NCI-H1417 (cell line): Measurements from ENCODE around the gene ACSM4.
"Not testable (repeated sequence)": the region's sequence is repeated elsewhere in the genome, so short reads cannot be mapped to it uniquely, and the experiment has no call there.

Source experiments
- DNase-seq, 3 experiments: peaks; one replicate each; lab custom pipeline; 2025; lab: John Stamatoyannopoulos, UW

The ACSM4 gene, protein sequence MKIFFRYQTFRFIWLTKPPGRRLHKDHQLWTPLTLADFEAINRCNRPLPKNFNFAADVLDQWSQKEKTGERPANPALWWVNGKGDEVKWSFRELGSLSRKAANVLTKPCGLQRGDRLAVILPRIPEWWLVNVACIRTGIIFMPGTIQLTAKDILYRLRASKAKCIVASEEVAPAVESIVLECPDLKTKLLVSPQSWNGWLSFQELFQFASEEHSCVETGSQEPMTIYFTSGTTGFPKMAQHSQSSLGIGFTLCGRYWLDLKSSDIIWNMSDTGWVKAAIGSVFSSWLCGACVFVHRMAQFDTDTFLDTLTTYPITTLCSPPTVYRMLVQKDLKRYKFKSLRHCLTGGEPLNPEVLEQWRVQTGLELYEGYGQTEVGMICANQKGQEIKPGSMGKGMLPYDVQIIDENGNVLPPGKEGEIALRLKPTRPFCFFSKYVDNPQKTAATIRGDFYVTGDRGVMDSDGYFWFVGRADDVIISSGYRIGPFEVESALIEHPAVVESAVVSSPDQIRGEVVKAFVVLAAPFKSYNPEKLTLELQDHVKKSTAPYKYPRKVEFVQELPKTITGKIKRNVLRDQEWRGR

DNA sequence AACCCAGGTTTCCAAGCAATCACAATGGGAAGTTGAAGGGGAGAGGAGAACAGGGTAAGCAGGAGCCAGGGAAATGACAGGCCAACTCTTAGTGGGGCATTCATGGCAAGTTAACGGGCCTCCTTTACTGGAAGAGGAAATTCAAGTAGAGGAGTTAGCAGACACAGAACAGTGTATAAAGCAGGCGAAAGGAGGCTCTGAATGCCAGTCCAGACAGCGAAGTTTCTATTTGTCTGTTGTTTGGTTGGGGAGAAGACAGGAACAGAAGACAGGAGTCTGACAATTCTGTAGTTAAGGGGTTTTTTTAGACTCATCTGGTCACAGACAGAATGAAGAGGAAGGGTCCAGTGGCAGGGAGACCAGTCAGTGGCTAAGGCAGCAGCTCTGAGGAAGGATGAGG is at the start of gene ACSM4:
Gene ACSM4 (plus strand): TSS at position 301 of the 400 bp plus-strand sequence. CDS start 260 bp downstream, outside the sequence.
- DNase-seq = no peak

DNA sequence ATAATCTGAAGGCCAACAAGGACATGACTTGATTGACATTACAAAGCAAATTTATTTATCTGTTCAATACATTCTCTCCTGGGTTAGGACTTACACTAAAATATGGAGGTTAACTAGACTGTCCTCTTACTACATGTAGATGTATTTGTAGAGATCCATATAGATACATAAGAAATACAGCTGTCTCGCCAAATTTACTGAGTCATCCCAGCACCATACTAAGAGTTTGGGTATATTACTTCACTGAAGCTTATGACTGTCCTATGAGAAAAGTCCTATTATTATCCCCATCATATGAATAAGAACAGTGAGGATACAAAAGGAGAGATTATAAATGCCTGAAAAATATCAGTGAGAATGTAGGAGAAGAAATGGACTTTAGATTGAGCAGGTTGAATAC is 44.8 kb upstream of the ACSM4 start:
- DNase-seq = no peak

DNA sequence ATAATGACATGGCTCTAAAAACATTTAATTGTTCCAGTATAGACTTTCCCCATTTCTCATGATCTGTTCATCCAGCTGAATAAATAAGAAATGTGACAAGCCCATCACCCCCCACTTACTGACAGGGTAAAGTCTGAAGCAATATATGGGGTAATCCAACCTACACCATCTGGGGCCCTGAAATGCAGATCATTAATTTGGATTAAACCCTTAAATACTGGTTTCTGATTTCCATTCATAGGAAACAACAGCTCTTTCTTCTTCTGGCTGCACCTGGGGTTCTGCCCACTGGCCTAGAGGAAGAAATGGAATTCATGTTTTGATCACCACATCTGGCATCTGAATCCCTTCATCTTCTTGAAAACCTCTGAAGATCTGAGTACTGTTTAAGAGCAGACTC is 39.3 kb upstream of the ACSM4 start:
- DNase-seq = no peak

DNA sequence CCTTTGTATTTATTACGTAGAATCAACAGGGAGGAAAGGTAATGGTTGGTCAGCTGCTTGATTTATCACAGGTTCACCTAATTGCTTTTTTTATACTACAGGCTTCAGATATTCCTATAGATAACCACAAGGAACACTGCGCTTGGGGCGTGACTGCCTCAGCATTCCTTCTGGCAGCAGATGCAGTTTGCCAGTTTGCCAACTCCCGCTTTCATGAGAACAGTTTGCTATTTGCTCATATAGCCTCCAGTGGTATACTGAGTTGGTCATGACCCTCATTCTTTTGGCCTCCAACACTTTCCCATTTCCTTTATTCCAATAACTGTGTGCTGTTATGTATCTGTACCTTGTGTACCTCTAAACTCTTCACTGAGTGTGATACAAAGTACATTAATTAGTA is 38.6 kb upstream of the ACSM4 start:
- DNase-seq = no peak

DNA sequence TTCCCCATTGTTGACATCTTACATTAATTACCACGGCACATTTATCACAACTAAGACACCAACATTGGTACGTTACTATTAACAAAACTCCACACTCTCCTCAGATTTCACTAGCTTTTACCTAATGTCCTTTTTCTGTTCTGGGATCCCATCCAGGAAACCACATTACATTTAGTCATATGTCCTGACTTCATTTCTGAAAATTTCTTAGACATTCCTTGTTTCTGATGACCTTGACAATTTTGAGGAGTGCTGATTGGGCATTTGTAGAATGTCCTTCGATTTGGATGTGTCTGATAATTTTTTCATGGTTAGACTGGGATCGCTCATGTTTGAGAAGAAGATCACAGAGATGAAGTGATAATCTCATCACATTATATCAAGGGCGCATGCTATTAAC is 34.6 kb upstream of the ACSM4 start:
- DNase-seq = no peak

DNA sequence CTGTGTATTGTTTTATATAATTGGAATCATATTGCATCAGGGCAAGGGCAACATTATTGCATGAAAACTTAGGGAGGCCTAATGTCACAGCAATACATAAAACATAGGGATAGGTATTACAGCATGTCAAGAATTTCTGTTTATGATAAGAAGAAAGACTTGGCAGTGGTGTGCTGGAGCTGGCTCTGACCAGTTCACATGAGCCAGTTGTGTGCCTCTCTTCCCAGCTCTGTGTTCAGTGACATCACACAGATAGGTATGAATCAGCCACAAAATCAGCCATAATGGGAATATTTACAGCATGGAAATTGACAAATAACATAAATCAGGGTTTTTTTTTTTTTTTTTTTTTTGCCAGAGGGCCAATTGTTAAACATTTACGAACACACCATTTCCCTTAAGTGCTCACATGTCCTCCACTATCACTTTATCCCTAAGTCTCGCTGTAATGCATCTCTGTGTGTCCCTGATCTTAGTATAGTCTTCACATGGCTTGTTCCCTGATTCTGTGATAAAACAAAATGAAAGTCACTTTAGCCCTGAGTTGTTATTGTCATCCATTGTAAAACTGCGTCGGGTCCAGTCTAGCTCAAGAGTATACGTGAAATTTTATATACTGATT is 31.9 kb upstream of the ACSM4 start:
- no peak for DNase-seq

DNA sequence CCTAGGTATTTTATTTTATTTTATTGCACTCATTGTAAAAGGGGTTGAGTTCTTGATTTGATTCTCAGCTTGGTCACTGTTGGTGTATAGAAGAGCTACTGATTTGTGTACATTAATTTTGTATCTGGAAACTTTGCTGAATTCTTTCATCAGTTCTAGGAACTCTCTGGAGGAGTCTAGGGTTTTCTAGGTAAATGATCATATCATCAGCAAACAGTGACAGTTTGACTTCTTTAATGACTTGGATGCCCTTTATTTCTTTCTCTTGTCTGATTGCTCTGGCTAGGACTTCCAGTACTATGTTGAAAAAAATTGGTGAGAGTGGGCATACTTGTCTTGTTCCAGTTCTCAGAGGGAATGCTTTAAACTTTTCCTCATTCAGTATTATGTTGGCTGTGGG is 28.4 kb upstream of the ACSM4 start:
- DNase-seq = not testable (repeated sequence)

DNA sequence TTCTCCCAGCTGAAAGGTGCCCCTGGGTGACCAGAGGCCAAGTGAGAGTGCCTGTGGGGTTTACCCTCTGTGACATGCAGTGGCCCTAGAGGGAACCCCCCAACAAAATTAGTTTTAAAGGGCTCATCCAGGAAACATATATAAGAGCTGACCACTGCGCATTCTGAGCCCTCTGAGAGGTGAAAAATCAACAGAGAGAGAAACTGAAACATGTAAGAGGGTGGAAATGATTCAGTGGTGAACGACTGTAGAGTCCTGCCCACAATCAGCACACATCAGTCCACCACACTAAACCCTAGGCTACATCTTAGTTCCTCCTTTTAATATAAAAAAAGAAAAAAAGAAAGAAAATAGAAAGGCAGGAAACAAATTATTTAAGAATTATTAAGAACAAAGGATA is 21.0 kb upstream of the ACSM4 start:
- no peak for DNase-seq

DNA sequence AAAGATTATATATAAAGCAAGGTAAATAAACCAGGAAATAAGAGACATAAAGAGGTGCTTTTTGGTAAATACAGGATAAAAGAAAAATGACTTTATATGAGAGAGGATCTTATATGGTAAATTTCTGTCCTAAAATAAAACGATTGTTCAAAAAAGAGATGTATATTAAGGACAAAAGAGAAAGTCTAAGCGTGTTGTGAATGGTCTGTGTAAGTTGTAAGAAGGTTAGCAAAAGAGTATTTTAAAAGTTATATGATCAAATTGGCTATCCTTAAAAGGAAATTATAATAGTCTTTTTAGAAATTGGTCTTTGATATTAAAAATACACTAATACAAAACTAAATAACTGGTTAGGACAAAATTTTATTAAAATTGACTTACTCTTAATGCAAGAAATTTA is 14.1 kb upstream of the ACSM4 start:
- no peak for DNase-seq

DNA sequence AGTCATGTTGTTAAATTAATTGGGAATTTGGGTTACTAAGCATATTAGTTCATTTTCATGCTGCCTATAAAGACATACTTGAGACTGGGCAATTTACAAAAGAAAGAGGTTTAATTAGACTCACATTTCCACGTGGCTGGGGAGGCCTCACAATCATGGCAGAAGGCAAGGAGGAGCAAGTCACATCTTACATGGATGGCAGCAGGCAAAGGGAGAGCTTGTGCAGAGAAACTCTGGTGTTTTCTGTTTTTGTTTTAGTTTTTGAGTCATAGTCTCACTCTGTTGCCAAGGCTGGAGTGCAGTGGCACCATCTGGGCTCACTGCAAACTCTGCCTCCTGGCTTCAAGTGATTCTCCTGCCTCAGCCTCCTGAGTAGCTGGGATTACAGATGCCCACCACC is 13.3 kb upstream of the ACSM4 start:
- DNase-seq = not testable (repeated sequence)

DNA sequence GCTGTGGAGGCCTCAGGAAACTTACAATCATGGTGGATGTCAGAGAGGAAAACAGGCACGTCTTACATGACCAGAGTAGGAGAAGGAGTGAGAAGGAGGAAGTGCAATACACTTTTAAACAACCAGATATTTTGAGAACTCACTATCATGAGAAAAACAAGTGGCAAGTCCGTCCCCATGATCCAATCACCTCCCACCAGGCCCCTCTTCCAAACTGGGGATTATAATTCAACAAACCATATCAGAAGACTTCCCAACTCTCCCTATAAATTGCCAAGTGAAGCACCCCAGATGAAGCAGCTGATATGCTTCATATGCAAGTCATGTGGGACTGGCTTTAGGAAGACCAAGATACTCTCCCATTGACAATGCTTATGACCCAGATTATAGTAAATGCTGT is 11.6 kb upstream of the ACSM4 start:
- no peak for DNase-seq

DNA sequence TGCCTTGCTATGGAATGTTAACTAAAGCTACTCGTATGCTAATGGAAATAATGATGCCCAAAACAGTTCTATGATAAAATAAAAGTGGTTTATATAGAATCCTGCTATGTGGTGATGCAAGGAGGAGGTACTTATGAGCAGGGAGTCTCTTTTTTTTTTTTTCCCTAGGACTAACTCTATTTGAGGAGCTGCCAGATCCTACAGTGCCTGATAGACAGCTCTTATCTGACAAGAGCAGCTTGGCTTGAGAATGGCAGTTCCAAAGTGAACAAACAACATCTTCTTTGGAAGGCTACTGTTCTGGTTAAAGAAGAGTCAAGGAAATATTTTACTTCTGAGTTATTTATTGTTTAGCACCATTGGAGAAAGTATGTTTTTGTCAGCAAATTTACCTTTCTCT is 10.2 kb upstream of the ACSM4 start:
- DNase-seq = no peak

DNA sequence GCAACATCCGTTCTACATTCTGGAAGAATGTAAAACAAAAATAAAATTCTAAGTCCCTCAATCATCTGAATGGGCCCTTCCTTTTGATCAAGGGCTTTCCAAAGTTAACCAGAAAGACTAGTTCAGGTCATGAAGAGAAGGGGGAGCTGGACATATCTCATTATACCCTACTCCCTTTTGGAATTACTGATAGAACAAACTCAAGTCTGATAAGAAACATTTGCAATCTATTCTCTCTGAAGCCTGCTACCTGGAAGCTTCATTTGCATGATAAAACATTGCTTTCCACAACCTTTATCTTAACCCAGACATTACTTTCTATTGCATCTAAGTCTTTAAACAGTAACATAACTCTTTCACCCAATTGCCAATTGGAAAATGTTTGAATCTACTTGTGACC is 8.3 kb upstream of the ACSM4 start:
- DNase-seq = no peak

DNA sequence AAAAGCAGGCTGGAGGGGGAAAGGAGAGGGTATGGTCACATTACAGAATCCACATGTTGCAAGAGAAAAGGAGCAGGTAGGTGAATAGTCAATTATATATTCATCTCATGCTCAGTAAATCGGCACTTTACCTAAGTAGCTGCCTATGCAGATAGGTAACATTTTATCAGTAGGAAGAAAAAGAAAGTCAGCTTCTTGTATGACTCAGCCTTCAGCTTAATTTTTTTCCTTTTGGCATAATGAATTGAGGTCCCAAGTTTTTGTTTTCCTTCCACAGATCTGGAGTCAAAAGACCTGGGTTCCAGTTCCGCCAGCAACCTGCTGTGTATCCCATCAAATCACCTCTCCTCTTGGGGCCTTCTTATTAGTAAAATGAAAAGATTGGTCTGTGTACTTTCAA is 6.0 kb upstream of the ACSM4 start:
- no peak for DNase-seq

DNA sequence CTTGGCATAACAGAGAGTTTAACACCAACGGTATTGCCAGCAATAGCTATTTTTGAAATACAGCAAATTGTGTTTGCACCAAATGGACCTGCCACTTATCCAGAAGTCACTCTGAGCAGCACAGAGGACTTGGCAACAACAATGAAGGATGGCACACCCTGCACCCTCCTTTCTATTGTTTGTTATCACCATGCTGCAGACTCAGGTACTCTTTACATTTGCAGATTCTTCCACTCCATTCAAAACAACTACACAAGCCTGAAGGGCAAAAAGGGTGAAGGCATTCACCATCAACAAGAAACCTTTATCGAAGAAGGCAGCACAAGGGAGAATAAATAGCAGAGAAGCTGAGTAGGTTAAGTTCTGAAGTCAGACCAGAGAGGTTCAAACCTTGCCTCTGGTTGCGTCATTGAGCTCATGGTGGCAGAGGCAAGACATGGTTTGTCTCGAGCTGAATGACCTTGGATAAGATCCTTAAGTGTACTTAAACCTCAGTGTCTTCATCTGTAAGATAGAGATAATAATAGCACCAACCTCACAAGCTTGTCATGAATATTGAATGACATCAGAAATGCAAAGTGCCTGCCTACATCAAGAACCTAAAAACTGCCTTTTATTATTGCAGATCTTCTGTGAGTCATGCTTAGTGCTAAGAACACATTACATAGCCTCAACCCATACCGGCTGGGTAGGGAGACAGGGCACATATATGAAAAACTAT is 1.4 kb upstream of the ACSM4 start:
- no peak for DNase-seq

DNA sequence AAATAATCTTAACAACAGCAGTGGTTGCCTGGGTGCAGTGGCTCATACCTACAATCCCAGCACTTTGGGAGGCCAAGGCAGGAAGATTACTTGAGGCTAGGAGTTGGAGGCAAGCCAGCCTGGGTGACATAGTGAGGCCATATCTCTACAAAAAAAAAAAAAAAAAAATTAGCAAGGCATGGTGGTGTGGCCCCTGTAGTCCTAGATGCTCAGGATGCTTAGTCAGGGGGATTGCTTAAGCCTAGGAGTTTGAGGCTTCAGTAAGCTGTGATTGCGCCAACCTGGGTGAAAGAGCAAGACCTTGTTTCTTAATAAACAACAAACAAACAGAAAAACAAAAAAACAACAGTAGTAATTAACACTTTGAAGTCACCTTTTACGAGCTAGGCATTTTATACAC is 642 bp upstream of the ACSM4 start:
- no peak for DNase-seq

DNA sequence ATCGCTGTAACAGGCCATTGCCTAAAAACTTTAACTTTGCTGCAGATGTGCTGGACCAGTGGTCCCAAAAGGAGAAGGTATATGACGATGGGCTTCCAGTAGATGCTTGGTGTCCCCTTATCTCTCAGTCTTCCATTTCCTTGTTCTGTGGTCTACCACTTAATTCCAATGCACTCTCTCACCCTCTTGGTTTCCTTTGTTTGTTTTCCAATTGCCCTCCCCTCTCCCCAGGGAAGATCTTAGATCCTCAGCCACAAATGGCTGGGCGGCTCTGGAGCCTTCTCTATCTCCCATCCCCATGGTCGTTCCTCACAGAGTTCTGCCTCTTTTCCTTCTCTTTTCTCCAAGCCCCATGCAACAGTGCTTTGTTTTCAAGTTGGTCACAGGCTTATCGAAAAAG is 584 bp downstream of the ACSM4 start:
- DNase-seq = no peak

DNA sequence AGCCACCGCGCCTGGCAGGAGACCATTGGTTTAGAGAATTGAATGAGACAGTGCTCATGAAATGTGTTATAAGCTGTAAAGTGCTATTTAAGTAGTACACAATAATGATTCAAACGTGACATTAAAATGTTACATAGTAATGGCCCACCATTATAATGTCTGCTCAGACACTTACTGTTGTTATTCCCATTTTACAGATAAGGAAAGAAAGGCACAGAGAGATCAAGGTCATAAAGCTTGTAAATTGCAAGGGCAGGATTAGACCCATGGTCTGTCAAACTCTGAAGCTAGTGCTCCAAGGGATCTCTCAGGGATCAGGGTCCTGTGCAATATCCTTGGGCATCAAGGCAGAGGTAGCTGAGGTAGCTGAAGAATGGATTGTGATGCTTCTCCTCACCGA is 6.2 kb downstream of the ACSM4 start:
- DNase-seq = no peak

DNA sequence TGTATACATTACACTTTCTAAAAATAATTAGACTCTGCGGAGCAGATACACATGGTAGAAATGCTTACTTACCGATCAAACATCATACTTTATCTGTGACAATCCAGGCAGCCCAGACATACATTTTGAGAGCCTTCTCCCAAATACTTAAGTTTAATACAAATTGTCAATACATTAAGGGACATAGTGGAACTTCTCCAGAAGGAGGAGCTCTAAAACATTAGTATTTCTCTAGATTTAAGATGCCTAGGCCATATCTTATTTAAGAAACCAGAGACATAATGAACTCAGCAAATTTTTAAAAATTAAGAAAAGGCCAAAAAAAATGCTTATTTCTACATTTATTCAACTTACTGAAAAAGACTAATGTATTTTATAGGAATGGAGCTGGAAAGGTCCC is 16.1 kb downstream of the ACSM4 start:
- no peak for DNase-seq

DNA sequence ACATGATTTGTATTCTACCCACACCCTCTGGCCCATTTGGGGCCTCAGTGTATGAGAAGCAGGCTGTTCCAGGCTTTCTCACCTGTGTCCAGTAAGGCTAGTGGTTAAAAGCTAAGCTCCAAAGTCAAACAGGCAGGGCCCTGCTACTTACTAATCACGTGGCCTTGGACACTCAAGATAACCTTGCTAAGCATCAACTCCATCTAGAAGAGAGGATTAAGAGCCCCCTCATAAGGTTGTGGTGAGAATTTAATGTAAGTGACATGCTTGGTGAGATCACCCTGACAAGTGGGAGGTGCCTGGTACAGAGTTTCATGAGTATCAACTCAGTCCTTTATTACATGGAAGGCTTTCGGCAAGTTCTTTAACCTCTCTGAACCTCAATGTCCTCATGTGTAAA is 17.8 kb downstream of the ACSM4 start:
- DNase-seq = no peak

DNA sequence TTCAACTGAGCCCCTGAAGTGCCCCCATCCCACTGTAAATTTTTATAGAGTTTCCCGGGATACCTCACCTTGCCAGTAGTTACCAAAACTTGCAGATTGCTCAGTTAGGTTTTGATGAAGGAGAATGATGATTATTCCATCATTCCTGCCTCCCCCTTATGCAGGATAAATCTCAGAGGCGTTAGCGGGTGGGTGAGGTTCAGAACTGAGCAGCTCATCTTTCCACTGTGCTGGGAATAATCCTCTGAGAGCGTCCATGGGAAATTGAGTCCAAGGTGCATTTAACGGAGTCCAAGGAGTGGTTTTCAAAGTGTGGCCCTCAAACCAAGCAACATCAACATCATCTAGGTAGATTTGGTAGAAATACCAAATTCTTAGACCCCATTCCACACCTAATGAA is 18.7 kb downstream of the ACSM4 start:
- no peak for DNase-seq

DNA sequence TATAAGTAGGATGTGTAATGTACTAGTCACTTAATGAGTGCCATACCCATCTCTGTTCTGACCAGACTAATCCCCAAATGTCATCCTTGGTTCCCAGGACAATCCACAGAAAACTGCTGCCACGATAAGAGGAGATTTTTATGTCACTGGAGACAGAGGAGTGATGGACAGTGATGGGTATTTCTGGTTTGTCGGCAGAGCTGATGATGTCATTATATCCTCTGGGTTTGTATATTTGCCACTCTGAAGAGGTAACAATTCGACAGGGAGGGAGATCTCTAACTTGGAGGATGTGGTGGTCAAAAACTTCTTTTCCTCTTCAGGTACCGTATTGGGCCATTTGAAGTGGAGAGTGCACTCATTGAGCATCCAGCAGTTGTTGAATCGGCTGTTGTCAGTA is 20.3 kb downstream of the ACSM4 start:
- DNase-seq = no peak

DNA sequence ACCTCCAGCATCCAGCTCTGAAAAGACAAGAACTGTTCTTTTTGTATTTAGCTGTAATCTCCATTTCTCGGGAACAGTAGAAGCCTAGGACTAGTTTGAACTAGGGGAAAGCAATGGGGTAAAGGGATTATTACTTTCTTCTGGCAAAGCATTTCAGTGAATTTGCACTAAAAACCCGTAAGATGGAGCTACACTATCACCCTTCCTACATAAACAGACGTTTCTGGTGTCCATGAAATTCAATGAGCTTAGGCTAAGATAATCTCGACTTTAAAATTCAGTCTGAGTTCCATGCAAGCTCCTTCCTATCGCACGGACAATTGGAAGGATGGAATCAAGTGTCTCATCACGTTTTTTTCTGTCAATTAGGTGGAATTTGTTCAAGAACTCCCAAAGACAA is 24.0 kb downstream of the ACSM4 start:
- DNase-seq = no peak
